Measurements from ENCODE around the gene TFIP11. TPM values are rescaled to one million over a fixed set of nuclear protein-coding genes. Genes with fewer than 3 reads are reported as not detected.

The TFIP11 gene
- total RNA-seq, 1 experiment from 2014 or later: 29.8 TPM

- Histone ChIP-seq H3K27me3 (ENCODE audit: control insufficient read depth, insufficient read depth, low read length) (no peaks in the 10 kb centered on the region), H3K9me3 (ENCODE audit: control insufficient read depth, insufficient read depth, low read depth, low read length) (no peaks in the 10 kb centered on the region), H3K36me3 (ENCODE audit: control insufficient read depth, insufficient read depth, low read length) (peaks cover 3% of the 10 kb centered on the region), H3K27ac (ENCODE audit: low read length) (no peak overlapping the region), H3K4me1 (ENCODE audit: control insufficient read depth, insufficient read depth, low read length) (no peaks in the 10 kb centered on the region), H3K4me3 (ENCODE audit: low read depth in 2 of 2, low read length in 2 of 2) (no peak overlapping the region)
- peak; percentile 88 for ATAC-seq
- no peak for DNase-seq (ENCODE audit: low read depth, low spot score)
- intact Hi-C loops (cut with micrococcal nuclease; ENCODE audit: unreplicated experiment) (loop anchor here (5.0 to 10.0 kb wide), 2 partner anchors 59 to 96 kb away; no protein-coding TSS in a partner anchor), in situ Hi-C loops (cut with HindIII; ENCODE audit: low pct_unique_long_range_greater_than_20kb, low sequenced_read_pairs) (no loop called here)
- no TSS peak for BruUV-seq (replicated peaks)
- TF ChIP-seq CTCF (IDR thresholded peaks at IDR 0.05): peak; percentile 81
- no peak for TF ChIP-seq REST (IDR thresholded peaks at IDR 0.05; ENCODE audit: insufficient read depth in 1 of 2, low read depth in 2 of 2, low read length in 1 of 2)
- ChIA-PET POLR2A (no interaction called here), CTCF (interaction anchor here (0.7 kb wide), 2 partner anchors 13 to 346 kb away, joined by 3 to 5 read pairs; no protein-coding TSS in a partner anchor)
Observed at GRCh38 chr22:26461188-26461810, 51.0 kb downstream of the TFIP11 start.

GRCh38 chr22:26460202-26460601 lies 52.1 kb downstream of the TFIP11 start:
- BruUV-seq (replicated peaks): TSS peak; percentile 26
- H3K27me3 ChIP-seq (ENCODE audit: control insufficient read depth, insufficient read depth, low read length): no peaks in the 10 kb centered on the region
- CTCF ChIA-PET: interaction anchor here (0.6 kb wide), 1 partner anchor 18 kb away, joined by 8 read pairs; no protein-coding TSS in a partner anchor
- ATAC-seq: no peak
- no peak overlapping the region for H3K27ac ChIP-seq (ENCODE audit: low read length)
- no peaks in the 10 kb centered on the region for H3K9me3 ChIP-seq (ENCODE audit: control insufficient read depth, insufficient read depth, low read depth, low read length)
- H3K36me3 ChIP-seq (ENCODE audit: control insufficient read depth, insufficient read depth, low read length): peaks cover 3% of the 10 kb centered on the region; the same call in 1 of the 2 replicates
- no peaks in the 10 kb centered on the region for H3K4me1 ChIP-seq (ENCODE audit: control insufficient read depth, insufficient read depth, low read length)
- no peak overlapping the region for H3K4me3 ChIP-seq (ENCODE audit: low read depth in 2 of 2, low read length in 2 of 2)
- in situ Hi-C loops (cut with HindIII; ENCODE audit: low pct_unique_long_range_greater_than_20kb, low sequenced_read_pairs): no loop called here
- POLR2A ChIA-PET: no interaction called here
- no peak for TF ChIP-seq POLR2AphosphoS5 (IDR thresholded peaks at IDR 0.05; ENCODE audit: low read depth, low read length)
- TF ChIP-seq TCF7L2 (IDR thresholded peaks at IDR 0.05; ENCODE audit: low read depth, low read length): no peak
- no peak for TF ChIP-seq REST (IDR thresholded peaks at IDR 0.05; ENCODE audit: insufficient read depth in 1 of 2, low read depth in 2 of 2, low read length in 1 of 2)
- TF ChIP-seq CTCF (IDR thresholded peaks at IDR 0.05): no peak
- no peak for TF ChIP-seq SIN3A (IDR thresholded peaks at IDR 0.05; ENCODE audit: borderline replicate concordance, insufficient read depth, low read depth, low read length)
- no peak for DNase-seq (ENCODE audit: low read depth, low spot score)
- intact Hi-C loops (cut with micrococcal nuclease; ENCODE audit: unreplicated experiment): loop anchor here (5.0 to 10.0 kb wide), 2 partner anchors 58 to 95 kb away; no protein-coding TSS in a partner anchor
